ENCODE measurements around the gene CTAGE15. TPM values are rescaled to one million over a fixed set of nuclear protein-coding genes. Genes with fewer than 3 reads are reported as not detected.
"Not testable (repeated sequence)": the region's sequence is repeated elsewhere in the genome, so short reads cannot be mapped to it uniquely, and the experiment has no call there.

Gene CTAGE15, protein sequence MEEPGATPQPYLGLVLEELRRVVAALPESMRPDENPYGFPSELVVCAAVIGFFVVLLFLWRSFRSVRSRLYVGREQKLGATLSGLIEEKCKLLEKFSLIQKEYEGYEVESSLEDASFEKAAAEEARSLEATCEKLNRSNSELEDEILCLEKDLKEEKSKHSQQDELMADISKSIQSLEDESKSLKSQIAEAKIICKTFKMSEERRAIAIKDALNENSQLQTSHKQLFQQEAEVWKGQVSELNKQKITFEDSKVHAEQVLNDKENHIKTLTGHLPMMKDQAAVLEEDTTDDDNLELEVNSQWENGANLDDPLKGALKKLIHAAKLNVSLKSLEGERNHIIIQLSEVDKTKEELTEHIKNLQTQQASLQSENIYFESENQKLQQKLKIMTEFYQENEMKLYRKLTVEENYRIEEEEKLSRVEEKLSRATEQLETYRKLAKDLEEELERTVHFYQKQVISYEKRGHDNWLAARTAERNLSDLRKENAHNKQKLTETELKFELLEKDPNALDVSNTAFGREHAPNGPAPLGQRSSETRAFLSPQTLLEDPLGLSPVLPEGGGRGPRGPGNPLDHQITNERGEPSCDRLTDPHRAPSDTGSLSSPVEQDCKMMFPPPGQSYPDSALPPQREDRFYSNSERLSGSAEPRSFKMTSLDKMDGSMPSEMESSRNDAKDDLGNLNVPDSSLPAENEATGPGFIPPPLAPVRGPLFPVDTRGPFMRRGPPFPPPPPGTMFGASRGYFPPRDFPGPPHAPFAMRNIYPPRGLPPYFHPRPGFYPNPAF
- total RNA-seq (2011; cell fraction: chromatin; rRNA removed; ENCODE audit: low replicate concordance), result 0.86 and 2.2 TPM in 2 replicates
- 0.92 TPM in 1 of 2 replicates, not detected in the other for total RNA-seq (2011; cell fraction: nucleolus; rRNA removed)
- total RNA-seq (2011; cell fraction: nucleoplasm; rRNA removed), result 0.84 and 1.2 TPM in 2 replicates
- total RNA-seq (2014; rRNA removed), result 0.09 TPM in 1 of 2 replicates, not detected in the other
- total RNA-seq (2014; rRNA removed; fragmentation: Illumina TruSeq; extraction: Trizol), result 0.22 TPM in 1 of 2 replicates, not detected in the other
- total RNA-seq (2015; rRNA removed; fragmentation: Illumina TruSeq; extraction: Trizol), result 0.04 and 0.23 TPM in 2 replicates
- not detected in 2 replicates for total RNA-seq (2021)
- polyA plus RNA-seq (2011; rRNA removed), result 0.16 and 0.56 TPM in 2 replicates
- 0.03 and 0.16 TPM in 2 replicates for polyA plus RNA-seq (2011; cell fraction: cytosol; rRNA removed)
- polyA plus RNA-seq (2011; cell fraction: nucleus; rRNA removed), result 1.4 and 2.0 TPM in 2 replicates
- 0.12 and 0.72 TPM in 2 replicates for polyA plus RNA-seq (2012)
- polyA plus RNA-seq (2014; fragmentation: Illumina TruSeq; extraction: Trizol), result 0.15 and 0.18 TPM in 2 replicates
- polyA plus RNA-seq (2014; fragmentation: Nextera tagmentation; extraction: Ambion mirVana), result under 1 TPM in 1 of 2 experiments, not detected in 1; 0.01 TPM
- polyA plus RNA-seq (2014; rRNA removed), result 0.22 TPM in 1 of 2 replicates, not detected in the other
- polyA minus RNA-seq (2011; rRNA and poly(A)+ RNA removed), result 0.84 and 1.6 TPM in 2 replicates
- not detected in 2 replicates for polyA minus RNA-seq (2011; cell fraction: cytosol; rRNA and poly(A)+ RNA removed)
- 1.6 and 4.7 TPM in 2 replicates for polyA minus RNA-seq (2011; cell fraction: nucleus; rRNA and poly(A)+ RNA removed)
- percentile 29 among the genes with signal in this experiment for Bru-seq, nascent RNA
- BruChase-seq, experiment 1, labeled RNA remaining after a 2-hour chase, result percentile 30 among the genes with signal in this experiment
- percentile 29 among the genes with signal in this experiment for BruChase-seq, experiment 2, labeled RNA remaining after a 6-hour chase
- long read RNA-seq, experiment 1, partial matches to known transcripts, result 0 of 1 reads
- long read RNA-seq, experiment 1, other reads (novel, unspliced or antisense), result 0 of 1 reads
- long read RNA-seq, experiment 2, partial matches to known transcripts, result 0 of 1 reads
- long read RNA-seq, experiment 2, other reads (novel, unspliced or antisense), result 0 of 1 reads
- long read RNA-seq, experiment 3, result 0 reads

DNA sequence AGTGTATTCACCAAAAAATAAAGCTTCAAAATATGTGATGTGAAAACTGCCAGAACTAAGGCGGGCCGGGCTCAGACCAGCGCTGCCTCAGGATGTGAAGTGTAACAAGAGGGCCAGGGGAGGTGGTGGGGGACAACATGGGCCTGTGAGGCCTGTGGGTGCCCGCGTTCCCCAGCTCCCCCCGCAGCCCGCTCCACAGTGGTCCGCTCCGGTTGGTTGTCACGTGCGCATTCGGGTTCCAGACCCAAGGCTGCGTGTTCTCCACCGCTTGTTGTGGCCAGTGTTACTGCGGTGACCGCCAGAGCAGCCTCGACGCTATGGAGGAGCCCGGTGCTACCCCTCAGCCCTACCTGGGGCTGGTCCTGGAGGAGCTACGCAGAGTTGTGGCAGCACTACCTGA is at the start of gene CTAGE15:
Gene CTAGE15 (plus strand): TSS at position 301 of the 400 bp plus-strand sequence. CDS start 17 bp downstream, at position 318.
- H3K27me3 ChIP-seq (ENCODE audit: control insufficient read depth in 2 of 2, insufficient read depth in 2 of 2, low read length in 2 of 2); H3K4me3 ChIP-seq; H3K9me3 ChIP-seq (replicated peaks; ENCODE audit: control insufficient read depth, insufficient read depth, low read depth, low read length); POLR2A ChIA-PET; CTCF ChIA-PET (ENCODE audit: low intra/inter-chr PET ratio); BruUV-seq (replicated peaks); H2AFZ ChIP-seq (ENCODE audit: low read depth, low read length); H3K79me2 ChIP-seq (ENCODE audit: control insufficient read depth, insufficient read depth, low read length); in situ Hi-C loops (cut with MboI); FAIRE-seq; H3K27ac ChIP-seq (ENCODE audit: extremely low read depth, low read depth, low read length); intact Hi-C loops (cut with micrococcal nuclease); H3K9ac ChIP-seq (ENCODE audit: insufficient read depth in 1 of 2, low read depth in 2 of 2, low read length in 2 of 2); ATAC-seq; H4K20me1 ChIP-seq (replicated peaks; ENCODE audit: control insufficient read depth, insufficient read depth, low read length); DNase-seq (ENCODE audit: extremely low read depth in 1 of 4, low spot score in 3 of 4); H3K4me2 ChIP-seq (ENCODE audit: insufficient read depth, low read length); H3K36me3 ChIP-seq (ENCODE audit: control insufficient read depth, insufficient read depth, low read length); H3K9me1 ChIP-seq (ENCODE audit: control insufficient read depth, insufficient read depth, low read length); H3K4me1 ChIP-seq (replicated peaks in 1 of 2; ENCODE audit: control insufficient read depth in 2 of 2, insufficient read depth in 2 of 2, low read length in 2 of 2): not testable (repeated sequence)
- WGBS (ENCODE audit: insufficient coverage, low coverage, missing lambda C conversion rate), result no CpG with 5 or more reads among the region's 20 CpGs

DNA sequence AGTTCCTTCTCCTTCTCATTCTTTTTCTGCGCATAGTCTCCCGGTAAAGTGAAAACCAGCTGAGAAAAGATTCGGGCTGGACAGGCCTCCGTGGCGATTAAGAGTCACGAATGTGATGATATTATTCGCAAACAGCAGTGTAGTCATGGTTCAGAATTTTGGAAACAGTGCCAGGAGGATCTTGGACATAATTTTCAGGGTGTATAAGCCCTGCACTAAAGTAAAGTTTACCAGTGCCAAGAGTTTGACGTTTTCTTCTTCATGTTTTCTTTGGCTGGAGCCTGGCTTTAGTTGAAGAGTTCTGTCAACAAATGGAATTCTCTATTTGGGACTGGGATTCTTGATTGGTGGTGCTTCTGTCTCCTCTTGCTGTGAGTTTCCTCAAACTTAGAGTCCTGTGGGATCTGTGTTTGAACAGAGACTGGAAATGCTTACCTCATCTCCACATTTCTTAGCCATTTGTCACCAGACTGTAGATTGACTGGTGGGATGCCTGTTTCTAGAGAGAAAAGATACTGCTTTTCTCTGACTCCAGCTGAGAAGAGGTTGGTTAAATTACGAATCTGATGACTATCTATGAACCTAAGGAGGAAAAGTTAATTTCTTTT is 49.2 kb upstream of the CTAGE15 start:
- H4K20me1 ChIP-seq (replicated peaks; ENCODE audit: control insufficient read depth, insufficient read depth, low read length); DNase-seq (ENCODE audit: extremely low read depth in 1 of 4, low spot score in 3 of 4); CTCF ChIA-PET (ENCODE audit: low intra/inter-chr PET ratio); H3K9me3 ChIP-seq (replicated peaks; ENCODE audit: control insufficient read depth, insufficient read depth, low read depth, low read length); H3K4me2 ChIP-seq (ENCODE audit: insufficient read depth, low read length); POLR2A ChIA-PET; intact Hi-C loops (cut with micrococcal nuclease); H3K27ac ChIP-seq (ENCODE audit: extremely low read depth, low read depth, low read length); H2AFZ ChIP-seq (ENCODE audit: low read depth, low read length); H3K9me1 ChIP-seq (ENCODE audit: control insufficient read depth, insufficient read depth, low read length); H3K9ac ChIP-seq (ENCODE audit: insufficient read depth in 1 of 2, low read depth in 2 of 2, low read length in 2 of 2); H3K4me1 ChIP-seq (replicated peaks in 1 of 2; ENCODE audit: control insufficient read depth in 2 of 2, insufficient read depth in 2 of 2, low read length in 2 of 2); H3K4me3 ChIP-seq; H3K36me3 ChIP-seq (ENCODE audit: control insufficient read depth, insufficient read depth, low read length); BruUV-seq (replicated peaks); H3K79me2 ChIP-seq (ENCODE audit: control insufficient read depth, insufficient read depth, low read length): not testable (repeated sequence)
- in situ Hi-C loops (cut with MboI), result loop anchor here (5.0 kb wide), 1 partner anchor 280 kb away; no protein-coding TSS in a partner anchor
- ATAC-seq, result peak; percentile 83
- WGBS (ENCODE audit: insufficient coverage, low coverage, missing lambda C conversion rate), result no CpG with 5 or more reads among the region's 9 CpGs
- peaks cover 26 to 27% of the 10 kb centered on the region in 2 experiments; a peak in 4 of 5 replicates for H3K27me3 ChIP-seq (ENCODE audit: control insufficient read depth in 2 of 2, insufficient read depth in 2 of 2, low read length in 2 of 2)
- peak; percentile 86 for FAIRE-seq
